GM12878 (cell line): ENCODE measurements around the gene RBP3. TPM values are rescaled to one million over a fixed set of nuclear protein-coding genes. Genes with fewer than 3 reads are reported as not detected.

Source experiments
- ATAC-seq: fragments of 200-7000 bp; cut with Tn5 transposase; 3 replicates; pipeline ENCODE4 v1.9.1; 2020; ENCODE audit warnings: mild to moderate bottlenecking, moderate library complexity
- BruUV-seq: library from RNA; stranded (reverse); fragments of 400-500 nt; replicated peaks from 2 replicates; lab custom pipeline; 2021; lab: Mats Ljungman, UMichigan
- CTCF ChIA-PET: fragments of 300-600 bp; sonication (Branson Sonifier 250); formaldehyde crosslinking; extraction: SDS; loops from one replicate; lab custom pipeline; 2021; ENCODE audit warnings: inconsistent platforms; lab: Yijun Ruan, JAX
- POLR2A ChIA-PET: fragments of 350-600 bp; formaldehyde crosslinking; extraction: SDS; loops from one replicate; lab custom pipeline; 2021; ENCODE audit warnings: inconsistent platforms; lab: Charles Lee
- RAD21 ChIA-PET: fragments of 300-600 bp; sonication (Branson Sonifier 250); formaldehyde crosslinking; loops from one replicate; lab custom pipeline; 2023; ENCODE audit warnings: antibody characterized with exemption; ENCODE audit not compliant: unreplicated experiment; lab: Charles Lee
- SMC1A ChIA-PET: fragments of 300-600 bp; sonication (Branson Sonifier 250); formaldehyde crosslinking; loops from one replicate; lab custom pipeline; 2023; ENCODE audit not compliant: unreplicated experiment, uncharacterized antibody; lab: Charles Lee
- DNase-seq: peaks from one replicate; pipeline ENCODE4 v3.0.0-alpha.2; 2011; ENCODE audit warnings: low read depth, low spot score
- FAIRE-seq: peaks from 3 replicates; lab custom pipeline; 2011; peaks lifted over from hg19 to GRCh38; lab: Jason Lieb, UNC
- H2AFZ ChIP-seq: 2 replicates; pipeline ENCODE4 v1.6.0; 2011; ENCODE audit warnings: low read depth, low read length, control low read depth; ENCODE audit not compliant: control insufficient read depth
- H3K27ac ChIP-seq: 2 replicates; pipeline ENCODE4 v1.5.1; 2011; ENCODE audit warnings: control low read depth; ENCODE audit not compliant: control insufficient read depth, insufficient read depth
- H3K27me3 ChIP-seq, 2 experiments: replicated peaks in 1 of 2; 2 replicates each; pipeline versions ENCODE4 v1.6.0 to v1.6.1; 2011; ENCODE audit warnings: low read length in 1 of 2; ENCODE audit not compliant: control insufficient read depth in 2 of 2, insufficient read depth in 2 of 2
- H3K36me3 ChIP-seq, 2 experiments: 2 replicates each; pipeline ENCODE4 v1.5.1; 2011; ENCODE audit warnings: low read length in 1 of 2; ENCODE audit not compliant: control insufficient read depth in 2 of 2, insufficient read depth in 2 of 2
- H3K4me1 ChIP-seq: 2 replicates; pipeline ENCODE4 v1.6.1; 2011; ENCODE audit warnings: mild to moderate bottlenecking, low read length, moderate library complexity, mixed read lengths; ENCODE audit not compliant: control insufficient read depth, insufficient read depth
- H3K4me2 ChIP-seq: 2 replicates; pipeline ENCODE4 v1.6.0; 2011; ENCODE audit warnings: control low read depth; ENCODE audit not compliant: control insufficient read depth, insufficient read depth
- H3K4me3 ChIP-seq: fragments of 200-600 bp; sonication (generic); 2 replicates; pipeline ENCODE4 v1.5.1; 2016
- H3K79me2 ChIP-seq: 2 replicates; pipeline ENCODE4 v1.6.0; 2011; ENCODE audit warnings: low read length; ENCODE audit not compliant: control insufficient read depth, insufficient read depth
- H3K9ac ChIP-seq: 2 replicates; pipeline ENCODE4 v1.8.0; 2011; ENCODE audit warnings: low read length, control low read depth, mixed read lengths; ENCODE audit not compliant: control insufficient read depth, insufficient read depth
- H3K9me3 ChIP-seq: replicated peaks from 3 replicates; pipeline ENCODE4 v1.5.1; 2011; ENCODE audit warnings: mild to moderate bottlenecking, low read length; ENCODE audit not compliant: control insufficient read depth, insufficient read depth
- H4K20me1 ChIP-seq: 2 replicates; pipeline ENCODE4 v1.6.0; 2011; ENCODE audit not compliant: control insufficient read depth, insufficient read depth
- ESRRA ChIP-seq: IDR thresholded peaks from 2 replicates; pipeline ENCODE4 v1.6.1; 2012; ENCODE audit warnings: mild to moderate bottlenecking, low read length, improper control_type of control experiment
- HDGF ChIP-seq: fragments of 450-650 bp; IDR thresholded peaks from 2 replicates; pipeline ENCODE4 v1.6.1; 2016; ENCODE audit warnings: antibody characterized with exemption
- MTA3 ChIP-seq: IDR thresholded peaks from 2 replicates; pipeline ENCODE4 v1.6.1; 2012; ENCODE audit warnings: low read length, inconsistent platforms, borderline replicate concordance
- POLR2AphosphoS2 ChIP-seq: IDR thresholded peaks from 2 replicates; pipeline ENCODE4 v1.6.1; 2011; ENCODE audit warnings: low read depth, mild to moderate bottlenecking, low read length, improper control_type of control experiment, moderate library complexity
- ZNF207 ChIP-seq: fragments of 450-650 bp; IDR thresholded peaks from 2 replicates; pipeline ENCODE4 v1.6.1; 2014; ENCODE audit warnings: antibody characterized with exemption, mild to moderate bottlenecking, borderline replicate concordance
- WGBS: methylation state at CpG from one replicate; pipeline ENCODE4 v1.1.6; 2016; ENCODE audit warnings: low lambda C conversion rate; ENCODE audit not compliant: insufficient replicate concordance, insufficient coverage; ENCODE audit errors: missing lambda C conversion rate; 5-methylcytosine and 5-hydroxymethylcytosine counted together
- in situ Hi-C: fragments of 300-500 bp; cut with MboI; formaldehyde crosslinking; loops from 9 replicates; pipeline ENCODE4 v1.14.3; 2018; ENCODE audit warnings: mixed read lengths
- intact Hi-C: fragments of 100-400 bp; cut with micrococcal nuclease; formaldehyde crosslinking; loops from one replicate; pipeline ENCODE4 v1.14.2; 2022; ENCODE audit not compliant: unreplicated experiment
- polyA plus RNA-seq, 11 experiments: library from polyadenylated mRNA; depleted of rRNA in 4 of 11; unstranded in 6 of 11; stranded (reverse) in 5 of 11; fragments of >200 nt; fragmentation: Nextera tagmentation in 4 of 11; fragmentation: Illumina TruSeq in 1 of 11; extraction: Ambion mirVana in 4 of 11; extraction: Trizol in 1 of 11; gene quantifications; 1 replicate in 1 of 11; 2 replicates in 10 of 11; pipeline versions ENCODE4 v1.2.1 to v1.2.3, GENCODE V29; 2011 to 2016; ENCODE audit warnings: inconsistent platforms in 2 of 11, missing spikeins in 2 of 11, low read depth in 1 of 11
- total RNA-seq, 4 experiments: library from RNA; depleted of rRNA in 3 of 4; stranded (reverse); fragments of >200 nt in 3 of 4; fragmentation: Illumina TruSeq in 1 of 4; extraction: Trizol in 1 of 4; gene quantifications; 2 replicates each; pipeline versions ENCODE4 v1.2.1 to v1.2.3, GENCODE V29; 2013 to 2021
- TF ChIP-seq, protein P1 (sequence below): fragments of 450-650 bp; IDR thresholded peaks from 2 replicates; pipeline ENCODE4 v1.6.1; 2017; ENCODE audit warnings: low read depth, mild to moderate bottlenecking, moderate library complexity
- TF ChIP-seq, protein P2 (sequence below): fragments of 450-650 bp; formaldehyde crosslinking; IDR thresholded peaks from 2 replicates; pipeline ENCODE4 v1.4.0; 2020; ENCODE audit warnings: mild to moderate bottlenecking, moderate library complexity
- TF ChIP-seq, protein P3 (sequence below): fragments of 450-650 bp; IDR thresholded peaks from 2 replicates; pipeline ENCODE4 v1.6.1; 2017; ENCODE audit warnings: mild to moderate bottlenecking, moderate library complexity

The RBP3 gene
- total and polyA plus RNA-seq, 10 of the 15 experiments (the other 5 are each of a cell fraction or from before 2014, with no cell fraction given), result not detected

DNA sequence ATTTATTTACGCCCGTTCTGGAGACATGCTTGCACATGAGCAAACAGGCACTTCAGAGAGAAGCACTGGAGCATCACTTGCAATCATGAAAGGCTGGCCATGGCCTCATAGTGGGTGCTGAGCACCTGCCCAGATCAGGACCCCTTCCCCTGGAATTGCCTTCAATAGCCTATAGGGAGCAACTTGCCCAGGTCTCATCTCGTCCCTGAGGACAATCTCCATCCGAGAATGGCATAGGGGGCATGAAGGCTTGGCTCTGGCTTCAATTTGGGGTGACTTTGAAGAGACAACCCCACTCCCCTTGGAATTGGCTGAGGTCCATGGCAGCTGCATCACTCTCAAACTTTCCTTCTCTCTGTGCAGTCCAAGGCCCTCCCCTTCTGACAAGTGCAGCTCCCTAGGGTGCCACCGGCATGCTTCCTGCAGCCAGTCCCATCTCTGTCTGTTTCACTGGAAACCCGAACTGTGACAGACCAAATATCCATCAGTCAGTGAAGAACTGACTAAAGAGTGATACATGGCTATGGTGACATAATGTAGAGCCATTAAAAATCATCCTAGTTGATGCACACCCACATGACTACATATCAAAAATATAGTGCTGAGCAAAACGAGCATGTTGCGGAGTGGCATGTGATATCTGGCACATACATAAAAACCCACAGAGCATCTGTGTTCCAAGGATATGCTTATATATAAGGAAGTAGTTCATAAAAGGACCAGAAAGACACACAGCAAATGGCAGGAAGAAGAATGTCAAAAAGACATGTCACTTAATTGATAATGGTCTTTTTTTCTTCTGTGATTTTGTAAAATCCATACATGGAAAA, 13.5 kb upstream of the RBP3 start:
- ChIA-PET SMC1A (no interaction called here), RAD21 (no interaction called here), POLR2A (no interaction called here), CTCF (no interaction called here)
- no peak for ATAC-seq
- FAIRE-seq, result no peak
- Histone ChIP-seq H3K4me3 (no peak overlapping the region), H4K20me1 (no peaks in the 10 kb centered on the region), H3K27ac (no peak overlapping the region), H3K27me3 (no peaks in the 10 kb centered on the region; a peak in 3 of 4 replicates), H3K36me3 (no peaks in the 10 kb centered on the region), H3K9me3 (no peaks in the 10 kb centered on the region), H3K79me2 (no peaks in the 10 kb centered on the region), H3K4me1 (no peaks in the 10 kb centered on the region), H2AFZ (no peak overlapping the region), H3K4me2 (no peak overlapping the region), H3K9ac (no peak overlapping the region)
- TF ChIP-seq, protein P1, sequence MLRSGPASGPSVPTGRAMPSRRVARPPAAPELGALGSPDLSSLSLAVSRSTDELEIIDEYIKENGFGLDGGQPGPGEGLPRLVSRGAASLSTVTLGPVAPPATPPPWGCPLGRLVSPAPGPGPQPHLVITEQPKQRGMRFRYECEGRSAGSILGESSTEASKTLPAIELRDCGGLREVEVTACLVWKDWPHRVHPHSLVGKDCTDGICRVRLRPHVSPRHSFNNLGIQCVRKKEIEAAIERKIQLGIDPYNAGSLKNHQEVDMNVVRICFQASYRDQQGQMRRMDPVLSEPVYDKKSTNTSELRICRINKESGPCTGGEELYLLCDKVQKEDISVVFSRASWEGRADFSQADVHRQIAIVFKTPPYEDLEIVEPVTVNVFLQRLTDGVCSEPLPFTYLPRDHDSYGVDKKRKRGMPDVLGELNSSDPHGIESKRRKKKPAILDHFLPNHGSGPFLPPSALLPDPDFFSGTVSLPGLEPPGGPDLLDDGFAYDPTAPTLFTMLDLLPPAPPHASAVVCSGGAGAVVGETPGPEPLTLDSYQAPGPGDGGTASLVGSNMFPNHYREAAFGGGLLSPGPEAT, result no peak
- TF ChIP-seq POLR2AphosphoS2, result no peak
- no peak for TF ChIP-seq ZNF207
- no peak for TF ChIP-seq HDGF
- TF ChIP-seq, protein P2, sequence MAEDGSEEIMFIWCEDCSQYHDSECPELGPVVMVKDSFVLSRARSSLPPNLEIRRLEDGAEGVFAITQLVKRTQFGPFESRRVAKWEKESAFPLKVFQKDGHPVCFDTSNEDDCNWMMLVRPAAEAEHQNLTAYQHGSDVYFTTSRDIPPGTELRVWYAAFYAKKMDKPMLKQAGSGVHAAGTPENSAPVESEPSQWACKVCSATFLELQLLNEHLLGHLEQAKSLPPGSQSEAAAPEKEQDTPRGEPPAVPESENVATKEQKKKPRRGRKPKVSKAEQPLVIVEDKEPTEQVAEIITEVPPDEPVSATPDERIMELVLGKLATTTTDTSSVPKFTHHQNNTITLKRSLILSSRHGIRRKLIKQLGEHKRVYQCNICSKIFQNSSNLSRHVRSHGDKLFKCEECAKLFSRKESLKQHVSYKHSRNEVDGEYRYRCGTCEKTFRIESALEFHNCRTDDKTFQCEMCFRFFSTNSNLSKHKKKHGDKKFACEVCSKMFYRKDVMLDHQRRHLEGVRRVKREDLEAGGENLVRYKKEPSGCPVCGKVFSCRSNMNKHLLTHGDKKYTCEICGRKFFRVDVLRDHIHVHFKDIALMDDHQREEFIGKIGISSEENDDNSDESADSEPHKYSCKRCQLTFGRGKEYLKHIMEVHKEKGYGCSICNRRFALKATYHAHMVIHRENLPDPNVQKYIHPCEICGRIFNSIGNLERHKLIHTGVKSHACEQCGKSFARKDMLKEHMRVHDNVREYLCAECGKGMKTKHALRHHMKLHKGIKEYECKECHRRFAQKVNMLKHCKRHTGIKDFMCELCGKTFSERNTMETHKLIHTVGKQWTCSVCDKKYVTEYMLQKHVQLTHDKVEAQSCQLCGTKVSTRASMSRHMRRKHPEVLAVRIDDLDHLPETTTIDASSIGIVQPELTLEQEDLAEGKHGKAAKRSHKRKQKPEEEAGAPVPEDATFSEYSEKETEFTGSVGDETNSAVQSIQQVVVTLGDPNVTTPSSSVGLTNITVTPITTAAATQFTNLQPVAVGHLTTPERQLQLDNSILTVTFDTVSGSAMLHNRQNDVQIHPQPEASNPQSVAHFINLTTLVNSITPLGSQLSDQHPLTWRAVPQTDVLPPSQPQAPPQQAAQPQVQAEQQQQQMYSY, result no peak
- TF ChIP-seq ESRRA, result no peak
- TF ChIP-seq, protein P3, sequence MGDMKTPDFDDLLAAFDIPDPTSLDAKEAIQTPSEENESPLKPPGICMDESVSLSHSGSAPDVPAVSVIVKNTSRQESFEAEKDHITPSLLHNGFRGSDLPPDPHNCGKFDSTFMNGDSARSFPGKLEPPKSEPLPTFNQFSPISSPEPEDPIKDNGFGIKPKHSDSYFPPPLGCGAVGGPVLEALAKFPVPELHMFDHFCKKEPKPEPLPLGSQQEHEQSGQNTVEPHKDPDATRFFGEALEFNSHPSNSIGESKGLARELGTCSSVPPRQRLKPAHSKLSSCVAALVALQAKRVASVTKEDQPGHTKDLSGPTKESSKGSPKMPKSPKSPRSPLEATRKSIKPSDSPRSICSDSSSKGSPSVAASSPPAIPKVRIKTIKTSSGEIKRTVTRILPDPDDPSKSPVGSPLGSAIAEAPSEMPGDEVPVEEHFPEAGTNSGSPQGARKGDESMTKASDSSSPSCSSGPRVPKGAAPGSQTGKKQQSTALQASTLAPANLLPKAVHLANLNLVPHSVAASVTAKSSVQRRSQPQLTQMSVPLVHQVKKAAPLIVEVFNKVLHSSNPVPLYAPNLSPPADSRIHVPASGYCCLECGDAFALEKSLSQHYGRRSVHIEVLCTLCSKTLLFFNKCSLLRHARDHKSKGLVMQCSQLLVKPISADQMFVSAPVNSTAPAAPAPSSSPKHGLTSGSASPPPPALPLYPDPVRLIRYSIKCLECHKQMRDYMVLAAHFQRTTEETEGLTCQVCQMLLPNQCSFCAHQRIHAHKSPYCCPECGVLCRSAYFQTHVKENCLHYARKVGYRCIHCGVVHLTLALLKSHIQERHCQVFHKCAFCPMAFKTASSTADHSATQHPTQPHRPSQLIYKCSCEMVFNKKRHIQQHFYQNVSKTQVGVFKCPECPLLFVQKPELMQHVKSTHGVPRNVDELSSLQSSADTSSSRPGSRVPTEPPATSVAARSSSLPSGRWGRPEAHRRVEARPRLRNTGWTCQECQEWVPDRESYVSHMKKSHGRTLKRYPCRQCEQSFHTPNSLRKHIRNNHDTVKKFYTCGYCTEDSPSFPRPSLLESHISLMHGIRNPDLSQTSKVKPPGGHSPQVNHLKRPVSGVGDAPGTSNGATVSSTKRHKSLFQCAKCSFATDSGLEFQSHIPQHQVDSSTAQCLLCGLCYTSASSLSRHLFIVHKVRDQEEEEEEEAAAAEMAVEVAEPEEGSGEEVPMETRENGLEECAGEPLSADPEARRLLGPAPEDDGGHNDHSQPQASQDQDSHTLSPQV, result no peak
- no peak for TF ChIP-seq MTA3
- intact Hi-C loops, result no loop called here
- in situ Hi-C loops, result no loop called here
- BruUV-seq, result no TSS peak
- 35% methylated on average over 8 of the region's 8 CpGs for WGBS
- DNase-seq, result no peak
